HT-29 (cell line): ENCODE measurements around the gene TSPAN15. TPM values are rescaled to one million over a fixed set of nuclear protein-coding genes. Genes with fewer than 3 reads are reported as not detected.
"Not testable (repeated sequence)": the region's sequence is repeated elsewhere in the genome, so short reads cannot be mapped to it uniquely, and the experiment has no call there.

Source experiments
- DNase-seq: peaks from one replicate; pipeline ENCODE4 v3.0.0-alpha.2; 2015; ENCODE audit warnings: low spot score
- total RNA-seq: library from RNA; depleted of rRNA; stranded (reverse); fragments of >200 nt; shearing (Covaris generic); gene quantifications from 2 replicates; pipeline ENCODE4 v1.2.3, GENCODE V29; 2014

TSPAN15 gene
- total RNA-seq, 1 experiment from 2014 or later, result 115 TPM

DNA sequence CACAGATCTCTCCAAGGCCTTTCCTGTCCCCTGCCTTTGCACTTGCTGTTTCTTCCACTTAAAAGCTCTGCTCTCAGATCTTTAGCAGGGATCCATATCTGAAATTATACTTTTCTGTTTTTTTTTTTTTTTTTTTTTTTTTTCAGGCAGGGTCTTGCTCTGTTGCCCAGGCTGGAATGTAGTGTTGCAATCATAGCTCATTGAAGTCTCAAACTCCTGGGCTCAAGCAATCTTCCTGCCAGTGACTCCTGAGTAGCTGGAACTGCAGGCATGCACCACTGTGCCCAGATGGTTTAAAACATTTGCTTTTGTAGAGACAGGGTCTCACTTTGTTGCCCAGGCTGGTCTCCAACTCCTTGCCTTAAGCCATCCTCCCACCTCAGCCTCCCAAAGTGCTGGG lies 5.0 kb upstream of the TSPAN15 start:
- no peak for DNase-seq

DNA sequence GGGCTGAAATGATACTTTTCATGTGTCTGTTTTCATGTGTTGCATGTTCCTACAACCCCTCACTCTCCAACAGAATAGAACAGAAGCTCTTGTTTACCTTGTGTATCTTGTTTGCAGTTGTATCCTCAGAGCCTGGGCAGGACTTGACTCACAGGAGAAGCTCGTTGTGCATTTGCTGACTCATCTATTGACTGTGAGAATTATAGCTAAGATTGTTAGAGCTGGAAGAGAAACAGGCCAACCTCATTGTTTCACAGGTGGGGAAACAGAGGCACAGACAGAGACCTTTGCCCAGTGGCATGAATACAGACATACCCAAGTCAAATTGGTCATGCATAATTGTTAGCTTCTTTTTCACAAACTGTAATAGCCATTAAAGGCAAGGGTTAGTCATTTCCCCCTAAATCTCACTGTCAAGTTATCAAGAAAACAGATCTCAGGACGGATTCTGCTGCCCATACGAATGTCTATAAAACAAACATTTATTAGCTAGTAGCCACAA lies 4.6 kb upstream of the TSPAN15 start:
- peak; percentile 82 for DNase-seq

DNA sequence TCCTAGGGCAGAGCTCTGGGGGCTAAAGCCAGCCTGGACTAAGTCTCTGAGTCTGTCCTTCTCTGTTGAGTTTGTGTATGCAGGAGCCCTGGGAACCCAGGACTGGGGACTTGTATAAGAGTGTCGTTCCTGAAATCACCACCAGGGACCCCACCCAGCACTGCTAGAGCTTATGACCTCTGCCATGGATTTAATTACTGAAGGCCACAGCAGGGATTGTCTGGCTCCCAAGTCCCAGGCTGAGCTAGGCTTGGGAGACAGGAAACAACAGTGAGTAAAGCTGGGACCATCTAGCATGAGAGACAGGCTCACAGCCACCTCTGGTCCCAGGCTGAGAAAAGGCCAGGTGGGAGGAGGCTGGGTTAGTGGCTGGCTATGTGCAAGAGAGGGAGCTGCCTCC lies 1.4 kb upstream of the TSPAN15 start:
- peak; percentile 96 for DNase-seq

DNA sequence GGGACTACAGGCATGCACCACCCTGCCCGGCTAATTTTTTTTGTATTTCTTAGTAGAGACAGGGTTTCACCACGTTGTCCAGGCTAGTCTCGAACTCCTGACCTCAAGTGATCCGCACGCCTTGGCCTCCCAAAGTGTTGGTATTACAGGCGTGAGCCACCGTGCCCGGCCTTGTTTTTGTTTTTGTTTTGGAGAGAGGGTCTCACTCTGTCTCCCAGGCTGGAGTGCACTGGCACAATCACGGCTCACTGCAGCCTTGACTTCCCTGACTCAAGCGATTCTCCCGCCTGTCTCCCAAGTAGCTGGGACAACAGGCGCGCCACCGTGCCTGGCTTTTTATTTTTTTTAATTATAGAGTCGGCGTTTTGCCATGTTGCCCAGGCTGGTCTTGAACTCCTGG lies 870 bp upstream of the TSPAN15 start:
- DNase-seq, result not testable (repeated sequence)

DNA sequence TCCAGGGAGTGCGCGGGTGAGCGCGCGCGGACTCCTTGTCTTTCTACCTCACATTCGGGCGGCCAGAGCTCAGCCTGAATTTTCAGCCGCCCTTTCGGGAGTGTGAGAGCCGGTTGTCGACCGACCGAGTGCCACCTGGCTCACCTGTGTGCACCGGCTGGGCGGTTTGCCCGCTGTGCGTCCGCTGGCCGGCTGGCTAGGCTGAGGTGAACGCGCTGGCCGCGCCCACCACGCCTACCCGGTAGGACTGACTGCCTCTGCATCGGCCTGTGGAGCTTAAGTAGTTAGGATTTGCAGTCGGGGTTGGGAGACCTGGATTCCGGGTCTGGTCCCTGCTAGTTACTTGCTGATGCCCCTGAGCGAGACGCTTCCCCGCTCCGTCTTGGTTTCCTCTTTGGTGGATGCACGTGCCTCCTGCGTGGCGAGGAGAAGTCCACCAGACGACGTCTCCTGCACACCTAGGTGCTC lies 553 bp downstream of the TSPAN15 start:
- peak; percentile 78 for DNase-seq

DNA sequence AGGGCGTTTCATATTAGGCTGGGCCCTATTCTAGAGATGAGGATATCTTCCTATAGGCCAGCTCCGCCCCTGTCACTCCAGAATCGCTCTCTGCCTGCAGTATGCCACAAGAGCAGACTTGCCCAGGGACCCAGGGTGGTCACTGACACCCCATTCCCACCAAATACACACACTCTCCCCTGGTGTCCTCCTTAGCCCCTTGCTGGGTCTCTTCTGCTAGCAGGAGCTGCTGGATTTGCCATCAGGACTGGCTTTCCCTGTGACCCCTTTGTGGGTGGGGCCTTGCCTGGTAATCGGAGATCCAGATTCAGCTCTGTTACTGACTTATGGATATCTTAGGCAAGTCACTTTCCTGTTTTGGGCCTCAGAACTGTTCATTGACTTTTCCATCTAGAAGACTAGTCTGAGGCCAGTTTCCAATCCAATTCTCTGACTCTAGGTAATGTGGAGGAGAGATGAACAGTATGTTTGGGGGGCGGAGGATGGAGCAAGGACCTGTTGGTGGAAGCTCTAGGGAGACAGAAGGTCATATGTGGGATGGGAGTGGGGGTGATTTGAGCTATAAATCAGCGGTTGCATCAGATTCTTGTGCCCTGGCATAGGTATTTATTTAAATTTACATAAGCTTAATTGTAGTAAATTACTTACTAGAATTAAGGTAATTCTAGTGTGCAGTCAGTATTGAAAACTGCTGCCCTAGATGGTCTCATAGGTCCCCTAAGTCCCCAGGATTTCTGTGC lies 1.6 kb downstream of the TSPAN15 start:
- DNase-seq, result no peak

DNA sequence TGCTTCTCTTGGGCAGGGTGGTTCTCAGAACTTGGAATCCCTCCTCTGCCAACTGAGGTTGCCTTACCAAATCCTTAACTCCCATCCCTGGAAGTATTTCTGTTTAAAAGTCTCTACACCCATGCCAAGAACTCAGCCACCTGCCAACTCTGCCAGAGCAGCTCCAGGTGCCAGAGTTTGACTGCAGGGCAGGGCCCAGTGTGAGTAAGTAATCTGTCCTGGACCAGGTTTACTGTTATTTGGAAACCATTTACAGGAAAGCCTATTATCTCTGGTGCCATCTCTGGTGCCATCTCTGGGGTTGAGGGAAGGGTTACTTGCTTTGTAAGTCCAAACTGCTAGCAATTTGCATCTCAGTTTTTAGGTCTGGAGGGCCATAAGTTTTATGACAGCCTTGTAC lies 2.5 kb downstream of the TSPAN15 start:
- DNase-seq, result no peak

DNA sequence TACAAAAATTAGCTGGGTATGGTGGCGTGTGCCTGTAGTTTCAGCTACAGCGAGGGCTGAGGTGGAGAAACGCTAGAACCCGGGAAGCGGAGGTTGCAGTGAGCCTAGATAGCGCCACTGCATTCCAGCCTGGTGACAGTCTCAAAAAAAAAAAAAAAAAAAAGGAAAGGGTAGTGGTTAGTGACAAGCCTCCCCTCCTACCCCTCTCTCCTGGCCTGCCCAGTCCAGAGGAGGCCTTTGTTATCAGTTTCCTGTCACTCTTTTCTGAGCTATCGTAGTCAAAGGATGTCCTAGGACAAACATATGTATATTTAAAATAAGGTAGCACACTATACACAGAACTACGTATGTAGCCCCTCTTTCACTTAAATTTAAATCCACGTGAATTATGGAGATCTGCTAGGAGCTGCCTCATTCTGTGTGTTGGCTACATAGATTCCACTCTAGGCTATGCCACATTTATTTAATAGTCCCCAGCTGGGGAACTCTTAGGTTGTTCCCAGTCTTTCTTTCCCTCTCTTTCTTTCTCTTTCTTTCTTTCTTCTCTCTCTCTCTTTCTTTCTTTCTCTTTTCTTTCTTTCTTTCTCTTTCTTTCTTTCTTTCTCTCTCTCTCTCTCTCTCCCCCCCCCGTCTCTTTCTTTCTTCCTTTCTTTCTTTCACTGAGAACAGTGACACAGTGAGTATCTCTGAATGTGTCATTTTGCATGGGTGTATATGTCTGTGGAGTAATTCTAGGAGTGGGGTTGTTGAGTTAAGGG lies 3.9 kb downstream of the TSPAN15 start:
- DNase-seq, result no peak

DNA sequence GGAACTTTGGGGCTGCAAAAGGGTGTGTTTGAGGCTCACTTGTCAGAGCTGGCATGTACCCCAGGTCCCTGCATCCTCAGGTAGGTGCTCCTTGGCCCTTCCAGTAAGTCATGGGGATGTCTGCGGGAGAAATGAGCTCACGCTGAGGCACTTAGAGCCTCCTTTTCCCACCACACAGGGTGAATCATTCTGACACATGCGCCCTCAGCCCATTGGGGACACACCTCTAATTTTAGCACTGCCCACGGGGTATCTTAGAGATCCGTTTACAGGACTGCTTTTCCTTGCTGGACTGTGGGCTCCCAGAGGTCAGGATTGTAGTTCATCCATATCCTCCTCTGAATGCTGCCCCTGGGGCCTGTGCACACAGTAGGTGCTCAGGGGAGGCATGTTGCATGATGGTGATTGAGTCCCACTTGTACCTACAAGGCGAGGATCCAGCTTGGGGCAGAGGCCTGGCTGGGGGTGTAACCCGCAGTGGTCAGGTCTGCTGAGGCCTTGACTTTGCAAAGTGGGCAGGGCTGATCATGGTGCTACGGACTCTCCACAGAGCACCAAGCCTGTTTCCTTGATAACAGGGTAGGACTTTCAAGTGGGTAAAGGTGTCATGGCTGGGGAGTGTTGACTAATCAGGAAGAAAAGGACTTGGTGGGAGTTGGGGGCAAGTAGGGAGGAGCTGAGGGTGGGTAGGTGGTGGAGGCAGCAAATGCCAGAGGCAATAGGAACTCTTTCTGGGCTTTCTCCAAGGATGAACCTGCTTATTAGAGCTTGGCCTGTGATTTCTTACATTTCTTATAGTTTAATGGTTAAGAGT lies 5.8 kb downstream of the TSPAN15 start:
- no peak for DNase-seq

DNA sequence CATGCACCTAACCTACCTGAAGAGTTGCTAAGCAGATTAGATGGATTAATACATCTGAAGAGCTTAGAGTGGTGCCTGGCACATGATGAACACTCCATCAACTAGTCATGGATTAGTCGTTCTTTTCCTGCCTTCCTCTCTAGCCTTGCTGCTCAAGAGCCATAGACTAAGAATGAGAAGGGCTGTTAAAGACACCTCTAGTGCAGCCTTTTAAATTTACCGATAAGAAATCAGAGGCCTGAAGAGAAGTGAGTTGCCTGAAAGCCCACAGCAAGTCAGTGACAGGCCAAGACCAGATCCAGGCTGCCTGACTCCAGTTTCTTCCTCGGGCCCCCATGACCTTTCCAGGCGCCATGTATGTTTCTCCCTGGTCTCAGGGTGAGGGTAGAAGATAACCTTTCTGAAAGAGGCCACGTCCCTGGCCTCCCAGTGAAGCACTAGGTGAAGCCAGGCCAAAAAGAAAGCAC lies 6.5 kb downstream of the TSPAN15 start:
- no peak for DNase-seq

DNA sequence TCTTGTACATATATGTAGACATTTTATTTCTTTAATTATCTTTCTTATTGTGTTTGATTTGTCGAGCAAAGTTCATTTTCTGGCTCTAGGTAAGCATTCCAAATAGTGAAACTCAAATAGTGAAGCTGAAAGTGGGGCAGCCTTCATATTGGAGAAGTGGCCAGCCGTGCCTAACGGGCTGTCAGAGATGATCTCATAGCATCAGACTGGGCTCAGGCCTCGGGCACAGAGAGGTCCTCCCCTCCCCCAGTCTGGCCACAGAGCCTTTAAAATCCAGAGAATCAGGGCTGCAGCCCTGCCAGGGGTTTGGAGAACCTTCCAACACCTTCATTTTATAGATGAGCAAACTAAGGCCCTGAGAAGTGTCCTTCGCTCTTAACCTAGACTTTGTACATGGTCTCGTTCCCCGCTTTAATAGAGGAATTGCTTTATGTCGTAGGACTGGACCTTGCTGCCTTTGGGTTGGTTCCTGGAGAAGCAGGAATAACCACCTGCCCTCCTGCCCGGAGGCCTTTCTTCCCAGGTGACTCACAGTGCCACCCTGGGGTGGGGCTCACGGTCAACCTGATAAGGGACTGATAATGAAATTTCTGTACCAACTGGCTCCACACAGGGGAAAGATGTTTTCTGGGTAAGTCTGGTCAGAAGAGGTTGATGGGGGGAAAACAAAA lies 7.3 kb downstream of the TSPAN15 start:
- peak; percentile 91 for DNase-seq

DNA sequence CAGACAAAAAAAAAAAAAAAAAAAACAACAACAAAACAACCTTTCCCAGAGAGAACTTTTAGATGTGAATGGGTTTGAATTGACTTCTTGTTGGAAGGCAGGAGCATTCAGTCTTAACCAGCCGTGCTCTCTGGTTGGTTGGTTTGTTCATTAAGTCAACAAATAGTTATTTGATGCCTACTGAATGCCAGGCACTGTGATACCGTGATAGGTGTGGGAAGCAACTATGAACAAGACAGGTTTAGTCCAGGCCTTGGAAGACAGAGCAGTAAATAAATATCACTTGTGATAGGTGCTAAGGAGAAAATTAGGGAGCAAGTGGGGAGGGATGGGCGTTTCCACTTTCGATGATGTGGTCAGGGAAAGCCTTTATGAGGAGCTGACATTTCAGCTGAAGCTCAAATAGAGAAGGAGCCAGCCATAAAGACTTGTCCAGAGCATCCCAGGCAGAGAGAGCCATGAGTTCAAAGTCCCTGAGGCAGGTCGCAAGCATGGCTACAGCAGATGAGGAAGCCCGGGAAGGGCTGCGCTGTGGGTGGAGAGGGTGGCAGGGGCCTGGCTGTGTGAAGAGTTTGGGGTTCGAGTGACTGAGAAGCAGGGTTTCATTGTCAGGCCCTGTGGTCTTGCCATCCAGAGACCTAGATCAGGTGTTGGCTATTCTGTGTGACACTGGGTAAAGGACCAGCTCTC lies 8.0 kb downstream of the TSPAN15 start:
- peak; percentile 73 for DNase-seq

DNA sequence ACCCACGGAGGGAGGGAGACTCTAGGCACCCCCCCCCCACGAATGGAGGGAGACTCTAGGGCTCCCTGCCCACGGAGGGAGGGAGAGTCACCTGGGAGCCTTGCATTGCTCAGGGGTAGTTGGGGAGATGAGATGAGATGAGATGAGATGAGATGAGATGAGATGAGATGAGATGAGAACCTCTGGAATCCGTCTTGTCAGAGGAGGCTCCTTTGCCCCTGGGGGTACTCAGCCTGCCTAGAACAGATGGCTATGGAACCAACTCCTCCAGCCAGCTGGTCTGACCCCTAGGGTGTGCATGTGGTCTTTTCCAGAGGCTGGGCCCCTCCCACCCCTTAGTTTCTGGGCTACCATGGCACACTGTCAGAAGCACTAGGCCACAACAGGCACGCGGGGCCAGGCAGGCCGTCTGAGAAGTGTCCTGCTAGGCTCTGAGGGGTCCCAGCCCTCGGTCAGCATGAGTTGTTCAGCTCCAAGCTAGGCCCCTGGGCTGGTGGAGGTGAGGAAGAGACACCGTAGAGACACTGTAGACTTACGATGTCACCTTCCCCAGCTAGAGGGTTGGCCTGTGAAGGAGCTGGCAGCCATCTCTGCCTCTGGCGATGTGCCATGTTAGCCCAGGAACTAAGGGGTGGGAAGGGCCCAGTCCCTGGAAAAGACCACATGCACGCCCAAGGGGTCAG lies 8.8 kb downstream of the TSPAN15 start:
- no peak for DNase-seq

DNA sequence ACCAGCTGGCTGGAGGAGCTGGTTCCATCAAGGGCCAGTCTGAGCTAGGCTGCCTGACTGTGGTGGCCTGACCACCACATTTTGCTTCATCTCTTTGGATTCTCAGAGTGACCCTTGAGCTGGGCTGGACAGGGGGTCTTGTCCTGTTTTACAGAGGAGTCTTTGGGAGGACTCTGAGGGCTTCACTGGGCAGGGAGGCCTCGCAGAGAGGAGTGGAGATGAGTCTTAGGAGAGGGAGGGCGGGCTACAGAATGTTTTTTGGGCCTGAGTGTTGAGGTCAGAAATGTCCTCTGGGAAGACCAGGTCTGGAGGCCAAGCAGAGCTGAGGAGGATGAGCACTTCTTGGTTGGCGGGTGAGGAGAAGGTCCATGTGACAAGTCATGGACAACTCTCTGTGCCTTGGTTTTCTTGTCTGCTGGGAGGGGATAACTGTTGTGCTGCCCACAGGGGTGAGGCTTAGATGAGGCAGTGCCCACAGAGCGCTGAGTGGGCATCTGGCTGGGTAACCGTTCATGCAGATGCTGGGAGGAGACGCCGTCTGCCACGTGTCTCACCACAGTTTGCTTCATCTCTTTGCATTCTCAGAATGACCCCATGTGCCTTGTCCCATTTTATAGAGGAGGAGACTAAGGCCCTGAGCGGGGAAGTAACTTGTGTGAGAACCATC lies 9.4 kb downstream of the TSPAN15 start:
- DNase-seq, result no peak

DNA sequence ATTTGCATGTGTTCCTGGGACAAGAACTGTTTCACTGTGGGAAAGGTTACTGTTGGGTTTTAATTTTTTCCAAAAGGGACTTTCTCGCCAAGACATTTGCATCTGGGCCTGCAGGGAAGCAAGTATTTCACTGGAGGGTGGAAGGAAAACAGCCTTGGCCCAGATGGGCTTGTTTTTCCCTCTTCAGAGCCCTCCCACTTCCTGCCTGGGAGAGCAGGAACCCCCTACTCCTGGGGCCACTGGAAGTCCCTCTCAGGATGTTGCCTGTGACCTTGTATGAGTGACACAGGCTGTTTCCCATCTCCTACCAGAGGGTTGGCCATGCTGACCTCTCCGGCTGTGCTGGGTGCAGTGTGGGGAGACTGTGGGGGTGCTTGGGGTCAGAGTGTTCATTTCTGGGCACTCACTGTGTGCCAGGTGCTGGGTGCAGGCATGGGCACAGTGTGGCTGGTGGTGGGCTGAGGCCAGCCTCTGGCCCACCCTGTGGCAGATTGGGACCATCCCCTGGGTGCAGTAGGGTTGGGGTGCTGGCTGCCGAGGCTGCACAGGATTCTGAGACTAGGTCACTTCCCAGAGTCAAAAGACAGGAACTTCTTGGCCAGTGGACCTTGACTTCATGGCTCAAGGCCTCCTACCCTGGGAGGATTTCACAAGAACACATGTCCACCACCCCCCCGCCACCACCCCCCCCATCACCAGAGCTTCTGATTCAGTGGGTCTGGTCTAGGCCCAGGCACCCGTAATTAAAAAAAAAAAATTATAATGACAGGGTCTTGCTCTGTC lies 10.2 kb downstream of the TSPAN15 start:
- no peak for DNase-seq

DNA sequence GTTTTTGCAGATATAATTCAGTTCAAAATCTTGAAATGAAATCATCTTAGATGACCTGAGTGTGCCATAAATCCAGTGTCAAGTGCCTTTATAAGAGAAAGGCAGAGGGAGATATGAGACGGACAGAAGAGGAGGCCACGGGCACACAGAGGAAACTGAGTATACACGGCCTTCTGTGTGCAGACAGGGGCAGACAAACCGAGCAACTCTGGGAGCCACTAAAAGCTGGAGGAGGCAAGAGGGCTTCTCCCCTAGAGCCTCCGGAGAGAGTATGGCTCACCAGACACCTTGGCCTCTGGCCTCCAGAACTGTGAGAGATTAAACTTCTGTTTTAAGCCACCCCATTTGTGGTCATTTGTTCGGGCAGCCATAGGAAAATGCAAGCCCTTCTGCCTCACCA lies 12.6 kb downstream of the TSPAN15 start:
- no peak for DNase-seq

DNA sequence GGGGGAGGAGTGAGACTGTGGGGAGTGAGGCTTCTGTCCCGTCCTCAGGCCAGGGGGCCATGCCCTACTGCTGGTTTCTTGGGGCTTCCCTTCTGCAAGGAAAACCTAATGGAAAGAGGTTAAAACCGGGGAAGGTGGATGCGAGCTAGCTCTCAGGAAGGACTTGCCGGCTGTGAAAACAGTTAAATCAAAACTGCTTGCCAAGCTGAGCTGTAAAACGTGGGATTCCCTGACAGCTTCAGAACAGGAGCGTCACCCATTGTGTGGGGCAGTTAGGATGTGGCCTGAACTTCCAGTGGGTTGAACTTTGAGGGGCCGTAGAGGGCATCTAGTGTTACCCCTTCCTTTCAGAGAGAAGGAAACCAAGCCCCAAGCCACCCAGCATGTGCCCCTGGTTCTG lies 13.1 kb downstream of the TSPAN15 start:
- DNase-seq, result no peak

DNA sequence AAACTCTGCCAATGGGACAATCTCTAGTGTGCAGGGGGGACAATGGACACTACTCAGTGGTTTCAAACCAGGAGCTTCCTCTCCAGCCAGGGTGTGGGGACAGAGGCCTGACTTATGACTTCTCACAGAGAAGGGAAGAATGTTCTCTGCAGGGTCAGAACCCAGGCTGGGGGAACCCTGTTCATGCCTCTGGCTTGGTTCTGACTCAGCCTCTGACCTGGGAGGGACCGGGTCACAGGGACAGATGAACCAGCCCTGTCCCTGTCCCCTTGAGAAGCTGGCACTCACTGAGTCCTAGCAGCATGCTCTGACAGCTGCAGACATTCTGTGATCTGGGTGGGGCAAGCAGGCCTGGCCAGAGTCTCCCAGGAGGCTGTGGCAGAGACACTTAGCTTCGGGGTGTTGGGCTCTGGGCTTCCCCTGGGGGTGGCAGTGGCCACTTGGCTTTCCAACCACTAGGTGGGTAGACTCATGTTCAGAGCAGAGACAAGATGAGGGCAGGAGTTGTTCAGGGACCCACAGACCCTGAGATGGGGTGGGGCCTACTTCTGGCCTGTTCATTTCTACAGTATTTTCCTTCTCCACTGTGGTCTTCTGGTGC lies 13.6 kb downstream of the TSPAN15 start:
- peak; percentile 62 for DNase-seq
